ENCODE data around the gene SCML1.
A peak's percentile ranks its signal among the peaks of the same experiment; 100 is the strongest.

SCML1 gene, protein sequence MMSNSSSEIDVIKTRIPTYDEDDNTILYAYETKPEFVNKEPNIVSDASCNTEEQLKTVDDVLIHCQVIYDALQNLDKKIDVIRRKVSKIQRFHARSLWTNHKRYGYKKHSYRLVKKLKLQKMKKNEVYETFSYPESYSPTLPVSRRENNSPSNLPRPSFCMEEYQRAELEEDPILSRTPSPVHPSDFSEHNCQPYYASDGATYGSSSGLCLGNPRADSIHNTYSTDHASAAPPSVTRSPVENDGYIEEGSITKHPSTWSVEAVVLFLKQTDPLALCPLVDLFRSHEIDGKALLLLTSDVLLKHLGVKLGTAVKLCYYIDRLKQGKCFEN

DNA sequence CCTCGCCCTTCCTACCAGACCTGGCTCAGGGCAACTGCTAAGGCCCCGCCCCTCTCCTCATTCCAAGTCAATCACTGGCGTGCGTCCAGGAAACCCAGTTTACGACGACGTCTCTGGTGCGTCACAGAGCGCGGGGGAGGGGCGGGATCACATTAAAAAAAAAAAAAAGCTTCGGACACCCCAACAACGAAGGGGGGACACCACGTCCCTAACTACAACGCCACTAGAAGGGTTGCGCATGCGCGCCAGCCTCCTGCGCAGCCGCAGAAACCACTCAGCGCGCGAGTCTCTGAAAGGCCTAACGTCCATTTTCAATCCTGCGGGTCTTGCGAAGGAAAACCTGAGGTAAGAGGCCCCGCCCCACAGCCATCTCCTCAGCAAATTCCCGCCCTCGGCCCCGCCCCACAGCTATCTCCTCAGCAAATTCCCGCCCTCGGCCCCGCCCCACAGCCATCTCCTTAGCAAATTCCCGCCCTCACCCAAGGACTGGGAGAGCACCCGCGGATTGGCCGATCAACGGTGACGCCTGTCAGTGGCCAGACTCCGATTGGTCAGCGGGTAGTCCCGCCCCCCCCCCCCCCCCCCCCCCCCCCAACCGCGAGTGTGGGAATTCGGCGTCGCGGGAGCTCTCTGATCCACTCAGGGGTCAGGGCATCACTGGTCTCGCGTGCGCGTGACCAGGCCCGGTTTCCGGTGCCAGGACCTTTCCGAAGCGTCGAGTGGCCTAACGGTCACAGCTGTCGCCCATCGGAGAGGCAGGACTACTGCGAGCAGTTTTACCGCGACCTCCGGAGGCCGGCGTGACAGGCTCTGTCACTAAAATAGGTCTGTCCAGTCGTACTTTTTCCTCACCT lies at the start of gene SCML1:
SCML1 (plus strand) TSS at position 638 of the 854 bp plus-strand sequence. CDS start 6,694 bp downstream, outside the sequence.
- peaks cover 54% of the 10 kb centered on the region for H3K4me1 Mint-ChIP-seq
- peak within 1 kb of the TSS; percentile 96 for H3K27ac Mint-ChIP-seq
- TF ChIP-seq, protein P1, sequence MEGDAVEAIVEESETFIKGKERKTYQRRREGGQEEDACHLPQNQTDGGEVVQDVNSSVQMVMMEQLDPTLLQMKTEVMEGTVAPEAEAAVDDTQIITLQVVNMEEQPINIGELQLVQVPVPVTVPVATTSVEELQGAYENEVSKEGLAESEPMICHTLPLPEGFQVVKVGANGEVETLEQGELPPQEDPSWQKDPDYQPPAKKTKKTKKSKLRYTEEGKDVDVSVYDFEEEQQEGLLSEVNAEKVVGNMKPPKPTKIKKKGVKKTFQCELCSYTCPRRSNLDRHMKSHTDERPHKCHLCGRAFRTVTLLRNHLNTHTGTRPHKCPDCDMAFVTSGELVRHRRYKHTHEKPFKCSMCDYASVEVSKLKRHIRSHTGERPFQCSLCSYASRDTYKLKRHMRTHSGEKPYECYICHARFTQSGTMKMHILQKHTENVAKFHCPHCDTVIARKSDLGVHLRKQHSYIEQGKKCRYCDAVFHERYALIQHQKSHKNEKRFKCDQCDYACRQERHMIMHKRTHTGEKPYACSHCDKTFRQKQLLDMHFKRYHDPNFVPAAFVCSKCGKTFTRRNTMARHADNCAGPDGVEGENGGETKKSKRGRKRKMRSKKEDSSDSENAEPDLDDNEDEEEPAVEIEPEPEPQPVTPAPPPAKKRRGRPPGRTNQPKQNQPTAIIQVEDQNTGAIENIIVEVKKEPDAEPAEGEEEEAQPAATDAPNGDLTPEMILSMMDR (IDR thresholded peaks at IDR 0.05) = no peak
- peak within 1 kb of the TSS; percentile 88 for H3K4me3 Mint-ChIP-seq
- H3K36me3 Mint-ChIP-seq (ENCODE audit: low read depth) = peaks cover 6% of the 10 kb centered on the region
- peaks cover 9% of the 10 kb centered on the region for H3K27me3 Mint-ChIP-seq (ENCODE audit: low read depth, poor library complexity)
- DNase-seq = peak; percentile 95
- peaks cover 9% of the 10 kb centered on the region for H3K9me3 Mint-ChIP-seq

DNA sequence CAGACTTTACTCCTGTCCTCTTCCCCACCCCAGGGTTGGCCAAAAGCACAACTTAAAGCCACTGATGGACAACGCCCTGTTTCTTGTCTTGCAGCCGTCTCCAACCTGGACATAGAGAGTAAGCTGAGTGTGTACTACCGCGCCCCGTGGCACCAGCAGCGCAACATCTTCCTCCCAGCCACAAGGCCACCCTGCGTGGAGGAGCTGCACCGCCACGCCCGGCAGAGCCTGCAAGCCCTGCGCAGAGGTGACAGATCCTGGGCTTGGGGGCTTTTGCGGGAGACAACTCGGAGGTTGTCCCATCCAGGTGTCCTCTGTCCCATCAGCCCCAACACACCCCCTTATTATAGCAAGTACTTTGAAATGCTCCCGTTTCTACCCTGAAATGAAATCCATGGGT lies 49.6 kb upstream of the SCML1 start:
- H3K27ac Mint-ChIP-seq = no peak overlapping the region
- no peak overlapping the region for H3K4me3 Mint-ChIP-seq

DNA sequence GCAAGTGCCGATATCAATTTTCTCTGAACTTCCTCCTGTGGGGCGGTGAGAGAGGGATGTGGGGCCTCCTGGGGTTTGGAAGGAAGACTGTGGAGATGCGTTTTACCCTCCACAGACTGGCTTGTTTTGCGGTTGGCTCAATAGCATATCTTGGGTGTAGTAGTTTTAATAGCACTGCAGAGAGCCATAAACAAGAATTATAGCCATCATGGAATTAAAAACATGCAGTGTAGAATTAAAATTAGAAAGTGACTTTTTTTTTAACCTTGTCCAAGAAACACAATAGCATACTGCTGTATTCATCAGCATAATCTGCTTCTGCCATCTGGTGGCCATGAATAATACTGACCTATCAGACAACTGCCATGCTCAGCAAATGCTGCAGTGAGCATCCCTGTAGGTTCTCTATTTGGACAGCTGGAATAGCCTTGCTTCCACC lies 47.3 kb upstream of the SCML1 start:
- H3K4me1 Mint-ChIP-seq = peaks cover 56% of the 10 kb centered on the region
- peak; percentile 54 for DNase-seq

More for the DNA sequence above, 49.6 kb upstream of the SCML1 start:
- H3K9me3 Mint-ChIP-seq = no peaks in the 10 kb centered on the region
- no peak for DNase-seq
- peaks cover 5% of the 10 kb centered on the region for H3K36me3 Mint-ChIP-seq (ENCODE audit: low read depth)
- peaks cover 6% of the 10 kb centered on the region for H3K27me3 Mint-ChIP-seq (ENCODE audit: low read depth, poor library complexity)
- H3K4me1 Mint-ChIP-seq = peaks cover 48% of the 10 kb centered on the region
- TF ChIP-seq, protein P1 (IDR thresholded peaks at IDR 0.05) = no peak

DNA sequence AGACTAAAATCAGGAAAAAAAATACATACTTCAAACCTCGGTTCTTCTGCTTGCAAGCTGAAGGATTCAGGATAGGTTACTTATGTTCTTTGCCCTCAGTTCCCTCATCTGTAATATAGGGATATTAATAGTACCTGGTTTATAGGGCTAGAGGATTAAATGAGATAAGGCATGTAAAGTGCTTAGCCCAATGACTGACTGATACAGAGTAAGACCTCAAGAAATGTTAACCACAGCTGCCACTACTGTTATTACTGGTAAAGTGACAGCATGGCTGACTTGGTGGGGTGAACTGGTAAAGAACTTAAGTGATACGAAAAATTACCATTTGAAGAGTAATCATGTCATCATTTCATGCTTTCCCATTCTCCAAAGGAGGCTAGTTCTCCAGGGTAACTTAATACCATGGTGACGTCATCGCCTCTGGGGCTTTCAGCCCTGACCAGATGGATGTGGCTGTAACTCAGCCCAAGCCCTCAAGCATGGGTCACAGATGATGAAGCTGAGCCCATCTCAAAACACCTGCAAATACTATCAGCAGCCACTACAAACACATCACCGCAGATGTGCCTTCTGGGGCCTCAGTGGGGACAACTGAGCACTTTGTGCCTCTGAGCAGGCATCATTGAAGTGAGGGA lies 44.5 kb upstream of the SCML1 start:
- TF ChIP-seq, protein P1 (IDR thresholded peaks at IDR 0.05) = no peak
- Mint-ChIP-seq H3K27ac (no peak overlapping the region), H3K27me3 (ENCODE audit: low read depth, poor library complexity) (peaks cover 2% of the 10 kb centered on the region), H3K4me1 (peaks cover 45% of the 10 kb centered on the region), H3K9me3 (no peaks in the 10 kb centered on the region), H3K4me3 (no peak overlapping the region), H3K36me3 (ENCODE audit: low read depth) (peaks cover 21% of the 10 kb centered on the region)
- DNase-seq = peak; percentile 64

More for the DNA sequence above, 47.3 kb upstream of the SCML1 start:
- peaks cover 6% of the 10 kb centered on the region for H3K27me3 Mint-ChIP-seq (ENCODE audit: low read depth, poor library complexity)
- H3K9me3 Mint-ChIP-seq = no peaks in the 10 kb centered on the region
- peaks cover 8% of the 10 kb centered on the region for H3K36me3 Mint-ChIP-seq (ENCODE audit: low read depth)
- TF ChIP-seq, protein P1 (IDR thresholded peaks at IDR 0.05) = peak; percentile 83
- H3K27ac Mint-ChIP-seq = no peak overlapping the region
- no peak overlapping the region for H3K4me3 Mint-ChIP-seq

DNA sequence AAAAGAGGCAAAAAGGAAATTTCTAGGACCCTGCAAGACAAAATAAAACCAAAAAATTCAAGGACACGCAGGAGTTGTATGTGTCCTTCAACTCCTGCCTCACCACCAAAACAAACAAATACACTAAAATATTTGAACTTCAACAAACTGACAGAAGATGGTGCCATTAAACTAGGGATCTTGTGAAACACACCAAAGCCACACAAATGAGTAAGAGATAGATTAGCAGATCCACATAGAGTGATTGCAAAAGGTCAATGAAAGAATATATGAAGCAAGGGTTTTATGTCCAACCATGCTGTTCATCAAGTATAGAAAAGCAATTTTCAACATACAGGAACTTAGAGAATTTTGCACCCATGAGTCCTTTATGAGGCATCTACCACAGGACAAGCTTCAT lies 40.1 kb upstream of the SCML1 start:
- H3K9me3 Mint-ChIP-seq = no peaks in the 10 kb centered on the region
- peaks cover 18% of the 10 kb centered on the region for H3K4me1 Mint-ChIP-seq
- H3K27me3 Mint-ChIP-seq (ENCODE audit: low read depth, poor library complexity) = no peaks in the 10 kb centered on the region
- H3K36me3 Mint-ChIP-seq (ENCODE audit: low read depth) = peaks cover 18% of the 10 kb centered on the region
- TF ChIP-seq, protein P1 (IDR thresholded peaks at IDR 0.05) = no peak
- no peak overlapping the region for H3K4me3 Mint-ChIP-seq
- H3K27ac Mint-ChIP-seq = no peak overlapping the region
- DNase-seq = no peak
